Measurements from ENCODE around the gene DPM2.

The DPM2 gene

DNA sequence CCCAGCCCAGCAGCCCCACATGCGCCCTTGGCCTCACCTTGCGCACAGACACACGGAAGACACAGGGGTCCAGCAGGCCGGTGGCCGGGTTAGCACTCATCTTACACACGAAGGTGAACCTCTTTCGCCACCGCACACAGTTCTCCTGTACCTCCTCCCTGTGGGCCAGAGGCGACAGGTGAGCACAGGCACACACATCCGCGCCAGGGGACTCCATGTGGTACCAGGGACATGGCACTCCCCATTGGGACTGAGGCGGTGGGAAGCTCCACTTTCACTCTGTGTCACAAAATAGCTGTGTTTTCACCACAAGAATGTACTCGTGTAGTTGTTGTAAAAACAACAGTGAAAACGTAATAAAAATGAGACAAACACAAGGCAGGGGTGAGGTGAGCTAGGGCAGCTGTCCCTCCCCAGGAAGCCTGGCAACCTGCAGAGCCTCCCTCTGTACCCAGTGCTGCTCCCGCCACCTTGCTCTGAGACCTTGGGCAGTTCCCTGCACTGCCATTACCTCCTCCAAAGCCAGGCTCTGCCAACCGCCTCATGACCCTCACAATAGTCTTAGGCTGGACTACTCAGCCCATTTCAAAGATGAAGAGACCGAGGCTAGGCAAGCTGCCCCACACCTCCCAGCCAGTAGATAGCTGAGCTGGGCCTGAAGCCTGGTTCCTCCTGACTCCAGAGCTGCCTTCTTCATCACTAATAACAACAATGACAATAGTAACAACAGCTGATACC, 16.3 kb upstream of the DPM2 start:
- DNase-seq, result peak; percentile 69

DNA sequence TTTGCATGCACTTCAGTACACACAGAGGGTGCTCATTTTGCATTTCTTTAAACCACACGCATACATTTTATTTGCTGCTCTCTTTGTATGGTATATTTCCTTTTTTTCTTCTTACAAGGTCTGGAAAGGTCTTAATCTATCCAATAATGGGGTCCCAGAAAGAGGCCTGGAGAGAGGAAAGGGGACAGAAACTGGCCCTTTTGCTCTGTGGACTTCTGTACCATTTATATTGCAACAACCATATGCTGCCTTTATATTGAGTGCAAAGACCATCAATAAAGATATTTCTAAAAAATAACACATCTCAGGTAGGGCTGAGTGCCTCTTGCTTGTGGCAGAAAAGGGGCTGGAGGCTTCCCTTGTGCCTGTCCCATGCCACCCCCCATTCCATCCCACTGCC, 15.5 kb upstream of the DPM2 start:
- no peak for DNase-seq

DNA sequence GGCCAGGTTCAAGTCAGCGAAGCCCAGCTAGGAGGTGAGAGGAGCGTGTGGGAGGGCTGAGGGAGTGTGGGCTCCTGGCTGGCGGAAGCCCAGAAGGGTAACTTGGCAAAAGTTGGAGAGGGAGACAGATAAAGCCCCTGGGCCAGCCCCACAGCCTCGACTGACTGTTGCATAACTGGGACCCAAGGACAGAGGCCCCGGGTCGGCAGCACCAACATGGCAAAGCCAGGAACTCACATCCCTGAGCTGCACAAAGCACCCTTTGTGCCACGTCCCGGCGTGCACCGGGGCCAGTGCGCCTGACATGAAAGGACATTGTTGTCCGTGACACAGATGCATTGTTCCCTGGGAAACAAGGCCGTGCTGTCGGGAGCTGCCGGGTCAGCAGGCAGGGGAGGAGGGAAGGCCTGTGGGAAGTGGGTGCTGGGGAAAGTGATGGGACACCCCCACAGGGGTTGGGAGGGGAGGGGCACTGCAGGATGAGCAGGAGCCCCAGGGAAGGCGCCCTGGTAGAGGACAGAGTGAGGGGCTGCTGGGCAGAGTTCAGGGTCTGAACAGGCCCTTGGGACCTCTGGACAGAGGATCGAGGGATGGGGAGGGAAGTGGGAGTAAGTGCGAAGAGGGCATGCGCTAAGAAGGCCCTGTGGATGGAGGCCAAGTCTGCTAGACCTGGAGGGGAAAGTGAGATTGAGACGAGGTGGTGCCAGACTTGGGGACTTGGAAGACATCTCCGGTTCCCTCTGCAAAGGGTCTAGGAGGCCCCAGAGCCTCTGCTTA, 13.0 kb upstream of the DPM2 start:
- DNase-seq, result no peak

DNA sequence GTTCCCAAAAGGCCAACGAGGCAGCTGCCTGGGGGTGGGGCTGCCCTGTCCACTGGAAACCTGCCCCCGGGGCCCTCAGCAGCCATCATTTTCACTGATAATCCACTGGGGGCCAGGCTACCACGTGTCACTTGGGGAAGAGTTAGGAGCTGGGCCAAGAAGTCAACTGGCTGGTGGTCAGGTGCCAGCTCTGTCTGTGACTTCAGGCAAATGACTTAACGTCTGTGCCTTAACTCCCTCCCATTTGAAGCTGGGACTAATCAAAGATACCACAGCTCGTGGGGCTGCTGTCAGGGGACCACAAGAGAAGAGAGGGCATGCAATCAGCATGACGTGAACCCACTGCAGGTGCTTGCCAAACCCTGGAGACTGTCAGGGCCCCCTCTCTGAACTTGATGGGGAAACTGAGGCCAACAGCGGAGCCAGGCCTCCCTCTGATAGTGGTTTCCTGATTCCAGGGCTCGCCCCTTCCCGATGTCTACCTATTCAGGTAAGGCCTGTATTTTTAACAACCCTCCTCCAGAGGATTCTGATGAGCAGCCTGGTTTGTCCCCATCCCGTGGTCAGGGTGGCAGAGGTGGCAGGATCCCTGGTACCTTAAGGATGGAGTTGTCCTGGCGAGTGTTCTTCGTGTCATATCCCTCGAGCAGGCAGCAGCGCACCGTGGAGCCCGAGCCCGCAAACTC, 12.3 kb upstream of the DPM2 start:
- no peak for DNase-seq

DNA sequence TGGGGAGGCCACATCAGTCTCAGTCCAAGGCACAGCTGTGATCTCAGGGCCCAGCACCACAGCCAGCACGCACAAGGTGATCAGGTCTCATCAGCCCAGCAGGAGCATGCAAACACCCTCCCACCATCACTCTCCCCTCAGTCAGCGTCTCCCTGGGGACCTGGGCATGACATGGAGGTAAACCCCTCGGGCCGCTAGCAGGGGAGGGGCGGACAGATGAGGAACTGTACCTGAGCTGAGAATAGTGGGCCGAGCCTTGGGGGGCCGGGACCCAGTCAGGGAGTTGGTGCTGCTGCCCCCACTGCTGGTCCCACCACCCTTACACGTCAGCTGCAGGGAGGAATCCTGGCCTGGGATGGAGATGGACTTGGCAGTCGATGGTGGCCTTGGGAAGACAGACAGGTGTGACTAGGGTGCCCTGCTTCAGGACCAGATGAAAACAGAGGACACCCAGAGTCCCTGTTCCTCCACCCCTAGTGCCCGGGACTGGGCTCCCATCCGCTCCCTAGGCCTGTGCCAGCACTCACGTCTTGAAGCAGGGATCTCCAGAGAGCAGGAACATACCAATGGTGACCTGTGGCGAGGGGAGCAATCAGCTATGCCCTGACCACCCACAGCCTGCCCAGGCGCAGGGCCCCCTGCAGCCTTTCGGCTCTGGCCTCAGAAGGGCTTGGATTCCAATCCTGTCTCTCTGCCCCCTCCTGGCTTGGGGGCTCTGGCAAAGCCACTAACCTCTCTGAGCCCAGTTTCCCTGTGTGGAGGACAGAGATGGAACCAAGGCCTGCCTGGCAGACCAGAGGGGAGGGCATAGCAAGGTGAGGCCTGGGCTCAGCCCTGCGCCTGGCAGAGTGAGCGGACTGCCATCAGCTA, 10.4 kb upstream of the DPM2 start:
- peak; percentile 71 for DNase-seq

DNA sequence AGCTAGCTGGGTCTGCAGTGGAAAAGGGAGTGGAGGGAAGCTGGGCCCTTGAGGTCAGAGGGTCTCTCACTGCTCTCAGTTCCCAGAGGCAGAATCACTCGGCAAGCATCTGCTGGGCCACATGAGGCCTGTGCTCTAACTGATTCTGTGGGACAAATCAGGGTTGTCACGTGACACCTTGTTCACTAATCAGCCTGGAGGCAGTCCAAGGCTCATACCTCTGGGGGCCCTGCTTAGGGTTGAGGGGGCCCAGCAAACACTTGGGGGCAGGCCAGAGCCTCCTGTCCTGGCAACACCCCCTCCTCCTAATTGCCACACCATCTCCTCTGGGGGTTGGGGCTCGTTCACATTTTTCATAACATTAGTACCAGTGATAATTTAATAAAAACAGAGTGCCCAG, 9.1 kb upstream of the DPM2 start:
- no peak for DNase-seq

DNA sequence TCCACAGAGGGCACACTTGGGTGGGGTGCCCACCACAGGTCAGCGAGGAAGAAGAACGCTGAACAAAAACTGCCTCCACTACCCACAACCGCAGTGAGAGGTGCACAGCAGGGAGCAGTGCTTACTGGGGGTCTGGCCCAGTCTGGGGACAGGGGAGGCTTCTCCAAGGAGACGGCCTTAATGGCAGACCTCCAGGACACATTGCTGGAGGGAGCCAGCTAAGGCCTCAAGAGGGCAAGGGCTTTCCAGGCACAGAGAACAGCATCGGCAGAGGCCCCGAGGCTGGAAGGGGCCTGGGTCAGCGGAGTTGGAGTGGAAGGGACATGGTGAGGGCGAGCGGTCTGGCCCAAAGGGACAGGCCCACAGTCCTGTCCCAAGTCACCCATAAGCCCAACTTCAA, 8.3 kb upstream of the DPM2 start:
- no peak for DNase-seq

DNA sequence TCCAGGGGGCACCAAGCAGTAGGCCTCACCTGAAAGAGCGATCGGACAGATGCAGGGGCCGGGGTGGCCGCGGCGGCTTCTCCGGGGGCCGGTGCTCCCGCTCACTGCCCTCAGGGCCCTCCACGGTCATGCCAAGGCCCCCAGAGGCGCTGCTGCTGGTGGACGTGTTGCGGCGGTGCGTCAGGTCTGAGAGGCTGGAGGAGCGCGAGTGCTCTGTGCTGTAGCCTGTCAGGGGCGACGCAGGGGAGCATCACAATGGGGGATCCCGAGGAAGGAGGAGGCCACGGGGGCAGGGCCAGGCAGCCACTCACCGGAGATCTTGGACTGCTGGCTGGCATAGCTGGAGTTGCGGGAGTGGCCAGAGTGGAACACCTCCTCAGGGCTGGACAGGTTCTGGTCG, 7.7 kb upstream of the DPM2 start:
- DNase-seq, result no peak

DNA sequence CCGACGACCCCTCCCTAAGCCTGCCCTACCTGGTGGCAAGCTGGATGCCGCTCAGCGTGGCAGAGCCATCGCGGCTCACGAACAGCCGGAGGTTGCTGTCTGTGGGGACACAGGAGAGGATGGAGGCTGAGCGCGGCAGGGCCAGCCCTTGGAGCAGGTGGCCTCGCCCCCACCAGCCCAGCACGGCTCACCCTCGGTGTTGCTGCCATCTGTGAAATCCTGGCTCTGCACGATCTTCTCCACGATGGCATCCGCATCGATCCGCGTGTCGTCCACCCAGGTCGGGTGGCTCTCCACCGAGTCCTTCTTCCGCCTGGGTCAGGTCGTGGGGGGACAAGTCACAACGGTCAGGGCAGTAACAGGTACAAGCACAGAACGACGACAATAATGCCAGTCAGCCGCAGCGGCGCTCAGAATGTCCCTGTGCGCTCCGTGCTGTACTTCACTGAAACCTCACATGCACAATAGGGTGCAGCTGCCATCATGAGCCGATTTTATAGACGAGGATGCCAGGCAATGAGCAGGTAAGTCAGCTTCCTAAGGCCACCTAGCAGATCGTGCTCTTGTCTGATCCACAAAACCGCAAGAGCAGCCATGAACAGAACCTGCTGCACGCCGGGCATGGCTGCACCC, 7.0 kb upstream of the DPM2 start:
- DNase-seq, result no peak

DNA sequence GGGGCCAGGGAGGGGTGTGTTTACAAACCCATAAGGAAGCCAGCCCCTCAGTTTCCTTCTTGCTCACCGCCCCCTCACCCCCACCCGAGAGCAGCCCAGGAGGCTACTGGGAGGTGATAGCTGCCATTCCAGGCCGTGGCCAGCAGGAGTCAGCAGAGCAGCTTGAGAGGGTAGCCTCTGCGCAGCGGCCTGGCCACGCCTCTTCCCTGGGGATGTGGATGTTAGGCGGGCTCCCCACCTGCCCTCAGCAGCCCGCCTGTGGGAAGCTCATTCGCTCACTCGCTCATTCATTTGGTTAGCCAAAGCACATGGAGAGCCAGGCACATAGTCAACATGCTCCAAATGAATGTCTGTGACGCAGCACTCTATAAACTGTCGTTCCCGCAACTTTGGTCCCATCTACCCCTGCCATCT, 6.1 kb upstream of the DPM2 start:
- DNase-seq, result peak; percentile 91

DNA sequence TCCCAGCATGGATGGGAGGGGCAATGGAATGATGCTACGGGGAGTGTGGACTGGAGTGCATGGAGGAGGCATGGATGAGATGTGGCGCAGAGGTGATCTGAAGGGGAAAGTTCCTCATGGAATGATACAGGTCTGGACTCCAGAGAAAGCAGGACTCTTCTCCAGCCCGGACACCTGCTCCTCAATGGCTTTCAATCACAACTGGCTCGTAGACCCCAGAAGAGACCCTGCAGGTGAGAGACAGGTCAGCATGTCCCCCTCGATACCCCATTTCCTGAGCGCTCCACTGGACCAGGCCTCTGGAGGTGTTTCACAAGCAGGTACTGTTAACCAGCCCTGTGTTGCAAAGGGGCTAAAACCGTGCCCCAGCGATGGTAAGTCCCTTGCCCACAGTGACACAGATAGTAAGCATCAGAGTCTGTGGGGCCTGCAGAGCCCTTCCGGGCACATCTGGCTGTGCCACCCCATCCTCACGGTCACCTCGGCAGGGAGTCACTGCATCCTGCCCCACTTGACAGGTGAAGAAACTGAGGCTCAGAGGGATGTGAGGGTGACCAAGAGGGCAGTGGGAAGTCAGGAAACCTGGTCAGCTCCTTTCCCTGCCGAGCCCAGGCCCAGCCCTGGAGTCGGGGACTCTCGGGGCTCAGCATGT, 5.5 kb upstream of the DPM2 start:
- no peak for DNase-seq

DNA sequence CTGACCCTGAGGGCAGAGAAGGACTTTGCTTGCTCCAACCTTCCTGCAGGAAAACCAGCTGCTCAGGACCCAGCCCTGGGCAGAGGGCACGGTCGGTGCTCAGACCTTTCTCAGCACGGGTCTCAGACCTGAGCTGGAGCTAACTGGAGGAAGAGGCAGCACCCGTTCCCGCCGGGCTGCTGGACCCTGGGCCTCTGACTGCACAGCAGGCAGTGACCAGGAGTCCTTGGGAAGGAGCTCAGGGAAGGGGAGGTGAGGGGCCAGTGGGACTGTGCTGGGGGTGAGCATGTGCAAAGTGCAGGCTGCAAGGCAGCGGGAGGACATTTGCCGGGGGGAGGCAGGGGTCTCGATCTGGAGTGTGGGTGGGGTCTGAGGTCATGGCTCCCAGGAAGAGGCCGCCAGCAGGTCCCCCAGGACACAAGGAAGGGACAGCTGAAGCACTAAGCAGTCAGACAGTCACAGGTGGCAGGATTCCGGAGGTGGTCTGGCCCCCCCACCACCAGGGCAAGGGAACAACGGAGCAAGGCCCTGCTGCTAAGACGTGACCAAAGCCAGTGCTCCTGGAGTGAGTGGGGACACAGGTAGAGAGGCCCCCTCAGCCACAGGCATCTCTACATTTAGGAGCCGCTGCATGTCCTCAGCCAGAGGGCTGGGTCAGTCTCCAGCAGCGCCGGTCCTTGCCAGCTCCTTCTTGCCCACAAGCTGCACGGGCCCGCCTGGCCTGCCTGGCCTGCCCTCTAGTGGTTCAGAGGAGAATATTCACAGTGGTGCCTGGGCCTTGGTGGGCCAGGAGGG, 4.8 kb upstream of the DPM2 start:
- DNase-seq, result peak; percentile 65

DNA sequence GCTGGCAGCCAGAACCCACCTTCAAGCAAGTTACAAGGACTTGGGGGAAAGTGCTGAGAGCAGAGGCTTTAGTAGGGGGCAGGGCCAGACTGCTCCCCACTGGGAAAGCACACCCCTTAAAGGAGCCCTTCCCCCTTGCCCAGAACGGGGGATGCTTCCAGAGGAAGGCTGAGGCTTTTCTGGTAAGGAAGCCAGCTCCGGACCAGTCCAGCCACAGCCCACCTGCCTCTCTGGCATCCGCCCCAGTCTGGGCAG, 4.2 kb upstream of the DPM2 start:
- DNase-seq, result no peak

DNA sequence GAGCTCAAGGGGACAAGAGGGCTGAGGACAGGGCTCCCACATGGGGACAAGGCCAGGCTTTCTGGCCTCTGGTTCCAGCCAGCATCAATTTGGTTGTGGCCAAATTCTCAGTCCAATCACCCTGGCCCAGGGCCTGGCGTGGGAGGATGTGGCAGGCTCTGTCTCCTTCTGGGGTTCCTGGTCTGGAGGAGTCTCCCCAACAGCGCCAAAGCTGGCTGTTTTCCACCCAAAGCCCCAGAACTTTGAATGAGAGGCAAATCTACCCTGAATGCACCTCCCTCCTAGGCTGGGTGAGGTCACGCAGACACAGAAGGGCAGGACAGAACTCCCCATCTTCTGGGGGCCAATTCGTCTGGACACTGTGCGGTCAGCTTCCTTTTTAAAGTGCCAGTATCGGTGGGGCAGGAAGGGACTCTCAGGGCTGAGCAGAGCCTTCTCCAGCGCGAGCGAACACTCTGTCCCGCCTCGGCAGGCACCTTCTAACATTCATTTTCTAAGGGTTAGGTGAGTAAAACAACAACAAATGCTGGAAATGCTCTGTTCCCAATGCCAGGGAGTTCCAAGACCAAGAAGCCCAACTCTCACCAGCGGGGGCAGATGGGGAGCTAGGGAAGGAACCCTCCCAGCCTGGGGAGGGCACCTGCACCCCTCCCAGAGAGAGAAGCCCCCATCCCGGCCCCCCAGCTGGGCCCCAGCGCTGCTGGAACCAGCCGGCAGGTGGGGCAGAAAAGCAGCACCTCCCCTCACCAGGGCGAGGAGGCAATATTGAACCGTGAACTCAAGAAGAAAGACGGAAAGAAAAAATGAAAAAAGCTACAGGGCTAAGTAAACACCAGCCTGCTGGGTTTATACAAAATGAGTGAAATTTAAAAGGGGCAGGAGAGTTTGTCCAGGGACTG, 3.7 kb upstream of the DPM2 start:
- peak; percentile 52 for DNase-seq

DNA sequence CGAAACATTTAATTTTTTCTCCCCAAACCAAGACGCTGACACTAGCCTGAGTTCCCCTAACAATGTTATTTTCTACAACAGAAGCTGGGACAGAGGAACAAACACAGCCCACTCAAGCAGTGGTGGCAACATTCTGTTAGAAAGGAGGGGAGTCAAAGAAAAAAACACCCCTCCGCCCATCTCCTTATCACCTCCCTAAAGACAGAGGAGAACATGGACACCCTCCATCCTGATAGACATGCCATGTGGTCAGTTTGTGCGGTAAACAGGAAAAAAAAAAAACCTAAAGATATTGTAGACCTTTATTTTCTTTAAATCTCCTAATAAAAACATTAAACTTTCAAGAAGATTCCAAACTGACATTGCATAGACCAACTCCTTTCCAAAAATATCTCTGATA, 2.9 kb upstream of the DPM2 start:
- no peak for DNase-seq

DNA sequence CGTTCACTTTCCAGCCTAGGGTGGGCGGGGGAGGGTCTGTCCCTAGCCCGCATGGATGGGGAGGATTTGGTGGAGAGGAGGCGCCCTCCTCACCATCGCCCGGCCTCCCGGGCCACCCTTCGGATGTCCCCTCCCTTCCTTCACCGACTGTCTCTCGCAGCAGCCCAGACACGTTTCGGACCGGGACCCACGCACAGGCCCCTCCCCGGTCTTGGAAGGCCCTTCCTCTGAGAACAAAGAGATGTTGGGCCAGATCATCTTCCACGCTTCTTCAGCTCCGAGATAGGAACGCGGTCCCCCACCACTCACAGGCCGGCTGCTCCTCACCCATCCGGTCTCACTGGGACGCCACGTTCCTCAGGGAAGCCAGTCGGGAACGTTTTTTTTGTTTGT, 640 bp upstream of the DPM2 start:
- no peak for DNase-seq

DNA sequence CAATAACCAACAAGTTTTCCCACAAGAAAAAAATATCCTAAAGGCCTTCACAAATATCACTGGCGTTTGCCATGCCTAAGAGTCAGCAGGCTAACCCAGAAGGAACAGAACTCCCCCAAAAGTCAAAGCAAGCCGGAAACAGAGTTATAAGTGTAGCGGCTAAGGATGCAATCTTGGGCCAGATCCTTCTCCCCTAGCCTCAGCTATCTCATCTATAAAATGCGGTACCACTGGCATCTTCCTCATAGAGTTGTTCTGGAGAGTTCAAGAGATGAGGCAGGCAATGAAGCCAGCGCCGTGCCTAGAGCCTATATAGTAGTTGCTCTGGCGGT, 632 bp downstream of the DPM2 start:
- no peak for DNase-seq

DNA sequence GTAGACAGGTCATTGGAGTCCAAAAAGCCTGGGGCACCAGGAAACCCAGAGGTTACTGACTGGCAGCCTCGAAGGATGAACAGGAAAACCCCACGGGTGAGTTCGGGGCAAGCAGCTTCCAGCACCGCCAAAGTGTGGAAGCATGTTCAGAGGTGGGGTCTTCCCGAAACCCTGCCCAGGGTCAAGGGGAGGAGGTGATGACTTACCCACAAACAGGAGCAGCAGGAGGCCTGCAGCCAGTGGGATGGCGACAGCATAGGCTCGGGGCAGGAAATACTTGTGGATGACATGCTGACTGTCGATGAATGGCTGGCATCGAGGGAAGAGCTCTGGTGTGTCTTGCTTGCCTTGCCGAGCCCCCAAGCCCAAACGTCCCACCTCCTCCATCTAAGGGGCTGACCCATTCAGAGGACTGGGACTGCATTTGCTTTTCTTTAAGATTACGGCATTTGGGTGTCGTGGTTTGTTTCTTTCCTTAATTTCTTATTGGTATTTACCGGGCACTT, 1.3 kb downstream of the DPM2 start:
- no peak for DNase-seq

DNA sequence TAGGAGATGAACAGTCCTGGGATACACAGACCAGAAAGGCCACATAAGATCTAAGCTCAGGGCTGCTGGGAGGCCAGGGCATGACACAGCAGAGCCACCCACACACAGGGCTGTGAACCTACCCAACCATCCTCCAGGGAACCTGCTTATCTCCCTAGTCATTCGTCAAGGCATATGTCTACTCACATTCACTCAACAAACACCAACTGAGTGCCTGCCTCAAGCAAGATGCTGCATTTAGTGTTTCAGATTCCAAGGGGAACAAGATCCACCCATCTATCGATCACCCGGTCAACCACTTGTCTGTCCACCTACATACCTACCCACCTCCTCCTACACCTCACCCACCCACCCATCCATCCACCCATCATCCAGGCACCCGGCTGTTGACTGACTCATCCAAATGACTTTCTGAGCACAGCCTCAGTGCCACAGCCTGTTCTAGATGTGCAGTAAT, 1.9 kb downstream of the DPM2 start:
- DNase-seq, result no peak

DNA sequence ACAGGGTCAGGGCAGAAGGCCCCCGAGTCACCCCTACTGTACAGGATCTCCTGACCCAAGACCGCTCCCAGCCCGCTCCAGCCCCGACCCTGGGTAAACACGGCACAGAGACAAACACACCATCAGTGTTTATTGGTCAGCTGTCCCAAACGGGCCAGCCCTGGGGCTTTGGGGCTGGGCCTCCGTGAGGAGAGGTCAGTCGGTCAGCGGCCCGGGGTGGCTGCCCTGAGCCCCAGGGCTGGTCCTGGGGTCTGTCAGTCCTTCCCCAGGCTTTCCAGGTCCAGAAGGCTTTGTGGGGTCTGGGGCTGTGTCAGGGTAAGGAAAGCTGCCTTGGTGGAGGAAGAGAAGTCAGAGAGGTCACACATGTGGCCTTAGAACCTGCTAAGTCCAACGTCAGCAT, 2.7 kb downstream of the DPM2 start:
- DNase-seq, result no peak

All from NCI-H69 (cell line).